ENCODE data around the gene SMIM11.
"Not testable (repeated sequence)": the region's sequence is repeated elsewhere in the genome, so short reads cannot be mapped to it uniquely, and the experiment has no call there.

GRCh38 chr21:34428441-34428840, 53.1 kb downstream of the SMIM11 start:
- TF ChIP-seq ZNF501, CTCF, PATZ1 (tag by site-specific recombination; IDR thresholded peaks at IDR 0.05): not testable (repeated sequence)
